BE2C (cell line): ENCODE results near the gene KLHL1.

ENCODE experiments used
- DNase-seq: peaks from one replicate; pipeline ENCODE4 v3.0.0-alpha.2; 2020
- H3K27me3 ChIP-seq: fragments of 250-450 bp; sonication (Bioruptor Pico); 2 replicates; pipeline ENCODE4 v1.5.1; 2020; ENCODE audit warnings: mild to moderate bottlenecking
- H3K36me3 ChIP-seq: fragments of 250-450 bp; sonication (Bioruptor Pico); 2 replicates; pipeline ENCODE4 v1.5.1; 2020; ENCODE audit warnings: mild to moderate bottlenecking
- H3K4me1 ChIP-seq: fragments of 250-450 bp; sonication (Bioruptor Pico); 2 replicates; pipeline ENCODE4 v1.5.1; 2020
- H3K4me3 ChIP-seq: 2 replicates; pipeline ENCODE4 v1.5.1; 2011; ENCODE audit warnings: low read depth, low read length
- H3K9me3 ChIP-seq: fragments of 250-450 bp; sonication (Bioruptor Pico); 2 replicates; pipeline ENCODE4 v1.5.1; 2020
- CTCF ChIP-seq: IDR thresholded peaks from 2 replicates; pipeline ENCODE4 v1.5.1; 2012; ENCODE audit warnings: mild to moderate bottlenecking, low read depth, low read length

Gene KLHL1

DNA sequence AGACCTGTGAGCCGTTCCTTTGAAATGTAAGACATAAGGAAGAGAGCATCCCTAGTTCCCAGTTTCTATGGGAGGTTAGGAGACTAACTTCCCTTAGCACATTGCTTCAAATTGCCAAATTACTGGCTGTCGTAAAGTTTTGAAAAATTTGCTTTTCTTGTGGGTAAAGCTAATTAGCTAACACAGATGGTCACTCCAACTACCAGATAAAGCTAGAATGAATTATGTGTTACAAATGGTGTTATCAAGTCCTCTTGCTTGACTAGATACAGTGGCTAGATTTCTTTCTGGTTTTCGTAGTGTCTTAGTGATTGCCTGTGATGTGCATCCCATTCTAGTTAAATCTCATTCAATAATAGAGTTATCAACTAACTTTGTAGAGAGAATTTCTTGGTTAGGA lies 417.3 kb downstream of the KLHL1 start:
- no peaks in the 10 kb centered on the region for H3K27me3 ChIP-seq
- DNase-seq, result no peak
- H3K36me3 ChIP-seq, result no peaks in the 10 kb centered on the region
- TF ChIP-seq CTCF, result no peak
- H3K4me1 ChIP-seq, result no peaks in the 10 kb centered on the region
- no peak overlapping the region for H3K4me3 ChIP-seq
- no peaks in the 10 kb centered on the region for H3K9me3 ChIP-seq

- no peaks in the 10 kb centered on the region for H3K9me3 ChIP-seq
- no peaks in the 10 kb centered on the region for H3K27me3 ChIP-seq
- no peak for TF ChIP-seq CTCF
- H3K4me1 ChIP-seq, result peaks cover 14% of the 10 kb centered on the region
- H3K4me3 ChIP-seq, result no peak overlapping the region
- no peaks in the 10 kb centered on the region for H3K36me3 ChIP-seq
- peak; percentile 22 for DNase-seq
Measured at GRCh38 chr13:69683921-69684686, 424.1 kb downstream of the KLHL1 start.

GRCh38 chr13:69681722-69682121 lies 426.5 kb downstream of the KLHL1 start:
- DNase-seq, result no peak
- Histone ChIP-seq H3K4me3 (no peak overlapping the region), H3K36me3 (no peaks in the 10 kb centered on the region), H3K4me1 (peaks cover 14% of the 10 kb centered on the region), H3K9me3 (no peaks in the 10 kb centered on the region), H3K27me3 (no peaks in the 10 kb centered on the region)
- no peak for TF ChIP-seq CTCF

- Histone ChIP-seq H3K4me3 (no peak overlapping the region), H3K4me1 (peaks cover 5% of the 10 kb centered on the region), H3K36me3 (no peaks in the 10 kb centered on the region), H3K27me3 (no peaks in the 10 kb centered on the region), H3K9me3 (no peaks in the 10 kb centered on the region)
- no peak for DNase-seq
- TF ChIP-seq CTCF, result no peak
Measured at GRCh38 chr13:69677343-69677742, 430.9 kb downstream of the KLHL1 start.

DNA sequence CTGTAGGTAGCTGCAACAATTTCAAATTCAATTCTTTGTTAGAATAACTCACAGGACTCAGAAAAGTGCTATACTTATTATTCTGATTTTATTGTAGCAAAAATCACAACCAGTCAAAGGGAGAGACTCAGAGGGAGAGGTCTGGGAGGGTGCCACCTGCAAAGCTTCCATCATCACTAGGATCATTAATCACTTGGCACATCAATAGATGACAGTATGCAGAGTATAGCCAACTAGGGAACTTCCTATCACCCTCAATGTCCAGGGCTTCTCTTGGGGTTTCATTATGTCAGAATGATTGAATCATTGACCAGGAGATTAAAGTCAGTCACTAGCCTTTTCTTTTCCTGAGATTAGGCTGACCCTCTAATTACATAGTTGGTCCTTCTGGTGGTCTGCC lies 432.0 kb downstream of the KLHL1 start:
- TF ChIP-seq CTCF, result no peak

GRCh38 chr13:69660155-69660554 lies 448.1 kb downstream of the KLHL1 start:
- H3K9me3 ChIP-seq, result no peaks in the 10 kb centered on the region
- DNase-seq, result no peak
- no peaks in the 10 kb centered on the region for H3K4me1 ChIP-seq
- TF ChIP-seq CTCF, result no peak
- no peaks in the 10 kb centered on the region for H3K36me3 ChIP-seq
- H3K4me3 ChIP-seq, result no peak overlapping the region
- no peaks in the 10 kb centered on the region for H3K27me3 ChIP-seq

More for the DNA sequence above, 432.0 kb downstream of the KLHL1 start:
- Histone ChIP-seq H3K9me3 (no peaks in the 10 kb centered on the region), H3K27me3 (no peaks in the 10 kb centered on the region), H3K4me1 (no peaks in the 10 kb centered on the region; the same call in 1 of the 2 replicates), H3K4me3 (no peak overlapping the region), H3K36me3 (no peaks in the 10 kb centered on the region)
- no peak for DNase-seq
